MCF 10A (cell line): ENCODE results near the gene ELL. TPM values are rescaled to one million over a fixed set of nuclear protein-coding genes. Genes with fewer than 3 reads are reported as not detected.

Experiments
- BruUV-seq: library from RNA; stranded (reverse); fragments of 400-500 nt; replicated peaks from 2 replicates; lab custom pipeline; 2021; lab: Mats Ljungman, UMichigan
- CTCF ChIA-PET: fragments of 300-600 bp; sonication (Branson Sonifier 250); formaldehyde crosslinking; extraction: SDS; loops from one replicate; lab custom pipeline; 2021; ENCODE audit warnings: antibody characterized with exemption, inconsistent platforms; lab: Yijun Ruan, JAX
- POLR2A ChIA-PET: fragments of 300-600, 350-650 bp; sonication (Branson Sonifier 250); formaldehyde crosslinking; extraction: SDS; loops from one replicate; lab custom pipeline; 2020; ENCODE audit warnings: antibody characterized with exemption, inconsistent platforms; lab: Yijun Ruan, JAX
- DNase-seq: peaks from one replicate; pipeline ENCODE4 v3.0.0-alpha.2; 2018; ENCODE audit not compliant: unreplicated experiment
- H3K27ac Mint-ChIP-seq: one replicate; pipeline ENCODE4 v1.8.0; 2022; ENCODE audit warnings: mild to moderate bottlenecking, low read depth, mixed read lengths; ENCODE audit not compliant: unreplicated experiment
- H3K27me3 Mint-ChIP-seq: one replicate; pipeline ENCODE4 v1.8.0; 2022; ENCODE audit warnings: mixed read lengths; ENCODE audit not compliant: insufficient read depth, unreplicated experiment
- H3K36me3 Mint-ChIP-seq: one replicate; pipeline ENCODE4 v1.8.0; 2022; ENCODE audit warnings: mild to moderate bottlenecking, moderate library complexity, mixed read lengths; ENCODE audit not compliant: insufficient read depth, unreplicated experiment
- H3K4me1 Mint-ChIP-seq: one replicate; pipeline ENCODE4 v1.8.0; 2022; ENCODE audit warnings: mixed read lengths; ENCODE audit not compliant: insufficient read depth, unreplicated experiment
- H3K4me3 Mint-ChIP-seq: one replicate; pipeline ENCODE4 v1.8.0; 2022; ENCODE audit warnings: mild to moderate bottlenecking, moderate library complexity, mixed read lengths; ENCODE audit not compliant: unreplicated experiment
- H3K9me3 Mint-ChIP-seq: one replicate; pipeline ENCODE4 v1.8.0; 2022; ENCODE audit warnings: mixed read lengths; ENCODE audit not compliant: unreplicated experiment
- intact Hi-C: fragments of 100-400 bp; cut with micrococcal nuclease; formaldehyde crosslinking; loops from 2 replicates; pipeline ENCODE4 v1.14.1; 2022
- total RNA-seq: library from RNA; stranded (reverse); gene quantifications from 2 replicates; pipeline ENCODE4 v1.2.3, GENCODE V29; 2022
- TF ChIP-seq, protein P1 (sequence below): fragments of 200-600 bp; IDR thresholded peaks from one replicate; pipeline ENCODE4 v1.8.0; 2022; ENCODE audit warnings: antibody characterized with exemption, mild to moderate bottlenecking; ENCODE audit not compliant: unreplicated experiment

The ELL gene
- total RNA-seq, 1 experiment from 2014 or later, result 22.4 TPM

DNA sequence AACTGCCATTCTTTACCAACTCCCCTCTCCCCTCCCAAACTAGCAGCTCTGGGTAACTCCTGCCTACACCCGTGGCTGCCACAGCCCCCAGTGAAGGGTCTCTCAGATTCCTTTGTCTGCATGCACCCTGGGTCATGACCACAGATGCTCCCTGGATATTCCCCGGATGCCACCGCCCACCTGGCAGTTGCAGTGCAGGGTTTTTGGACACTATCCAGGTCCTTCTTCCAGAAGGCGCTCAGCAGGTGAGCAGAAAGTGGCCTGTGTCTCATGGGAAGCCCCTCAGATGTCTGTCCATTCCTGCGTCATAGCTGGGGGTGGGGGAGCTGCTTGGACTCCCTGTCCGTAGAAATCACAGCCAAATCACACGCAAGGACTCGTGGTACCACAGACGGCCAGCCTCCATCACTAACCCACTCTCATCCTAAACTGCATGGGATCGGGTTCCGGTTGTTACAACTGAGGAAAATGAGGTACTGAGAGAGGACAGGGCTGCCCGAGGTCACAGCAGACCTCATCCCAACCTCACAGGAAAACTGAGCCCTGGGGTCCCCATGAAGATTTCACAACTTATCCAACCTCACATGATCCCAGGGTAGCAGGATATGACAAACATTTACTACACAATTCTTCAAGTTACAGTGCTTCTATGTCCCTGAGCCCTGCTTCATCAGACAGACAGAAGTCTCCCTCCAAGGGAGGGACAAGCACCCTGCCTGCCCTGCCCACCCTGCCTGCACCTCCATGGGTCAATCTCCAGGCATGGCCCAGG lies 38.6 kb downstream of the ELL start:
- Mint-ChIP-seq H3K27me3 (no peaks in the 10 kb centered on the region), H3K4me3 (no peak overlapping the region), H3K36me3 (no peaks in the 10 kb centered on the region), H3K4me1 (peaks cover 45% of the 10 kb centered on the region), H3K9me3 (no peaks in the 10 kb centered on the region), H3K27ac (no peak overlapping the region)
- ChIA-PET CTCF (interaction anchor here (0.6 to 3.4 kb wide), 7 partner anchors 10 to 387 kb away, joined by 3 to 10 read pairs (median 3); no protein-coding TSS in a partner anchor), POLR2A (interaction anchor here (0.8 to 1.0 kb wide), 2 partner anchors 14 to 24 kb away, joined by 3 to 4 read pairs; no protein-coding TSS in a partner anchor)
- TF ChIP-seq, protein P1, sequence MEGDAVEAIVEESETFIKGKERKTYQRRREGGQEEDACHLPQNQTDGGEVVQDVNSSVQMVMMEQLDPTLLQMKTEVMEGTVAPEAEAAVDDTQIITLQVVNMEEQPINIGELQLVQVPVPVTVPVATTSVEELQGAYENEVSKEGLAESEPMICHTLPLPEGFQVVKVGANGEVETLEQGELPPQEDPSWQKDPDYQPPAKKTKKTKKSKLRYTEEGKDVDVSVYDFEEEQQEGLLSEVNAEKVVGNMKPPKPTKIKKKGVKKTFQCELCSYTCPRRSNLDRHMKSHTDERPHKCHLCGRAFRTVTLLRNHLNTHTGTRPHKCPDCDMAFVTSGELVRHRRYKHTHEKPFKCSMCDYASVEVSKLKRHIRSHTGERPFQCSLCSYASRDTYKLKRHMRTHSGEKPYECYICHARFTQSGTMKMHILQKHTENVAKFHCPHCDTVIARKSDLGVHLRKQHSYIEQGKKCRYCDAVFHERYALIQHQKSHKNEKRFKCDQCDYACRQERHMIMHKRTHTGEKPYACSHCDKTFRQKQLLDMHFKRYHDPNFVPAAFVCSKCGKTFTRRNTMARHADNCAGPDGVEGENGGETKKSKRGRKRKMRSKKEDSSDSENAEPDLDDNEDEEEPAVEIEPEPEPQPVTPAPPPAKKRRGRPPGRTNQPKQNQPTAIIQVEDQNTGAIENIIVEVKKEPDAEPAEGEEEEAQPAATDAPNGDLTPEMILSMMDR, result no peak
- peak; percentile 56 for DNase-seq
- BruUV-seq, result no TSS peak
- intact Hi-C loops, result no loop called here

DNA sequence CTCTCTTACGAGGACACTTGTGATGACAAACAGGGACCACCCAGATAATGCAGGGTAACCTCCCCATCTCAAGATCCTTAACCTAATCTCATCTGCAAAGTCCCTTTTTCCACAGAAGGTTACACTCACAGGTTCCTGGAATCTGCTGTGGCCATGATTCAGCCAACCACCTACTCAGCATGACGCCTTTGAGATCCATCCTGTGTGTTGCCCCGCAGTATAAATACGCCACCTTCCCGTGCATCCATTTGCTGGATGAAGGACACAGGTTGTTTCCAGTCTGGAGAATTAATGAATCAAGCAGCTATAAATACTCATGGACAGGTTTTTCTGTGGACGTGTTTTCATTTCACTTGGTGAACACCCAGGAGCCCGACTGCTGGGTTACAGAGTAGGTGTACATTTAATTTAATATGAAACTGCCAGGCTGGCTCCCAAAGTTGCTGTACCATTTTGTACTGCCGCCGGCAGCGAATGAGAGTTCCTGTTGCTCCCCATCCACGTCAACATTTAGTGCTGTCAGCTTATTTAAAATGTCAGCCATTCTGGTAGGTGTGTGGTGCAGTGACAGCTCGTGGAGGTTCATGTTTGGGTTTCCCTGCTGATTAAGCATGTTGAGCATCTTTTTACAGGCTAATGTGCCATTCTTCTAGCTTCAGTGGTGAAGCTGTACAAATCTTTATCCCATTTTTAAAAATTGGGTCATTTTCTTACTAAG lies 40.2 kb downstream of the ELL start:
- TF ChIP-seq, protein P1, result no peak
- BruUV-seq, result no TSS peak
- H3K9me3 Mint-ChIP-seq, result no peaks in the 10 kb centered on the region
- intact Hi-C loops, result no loop called here
- CTCF ChIA-PET, result interaction anchor here (0.7 to 3.4 kb wide), 11 partner anchors 8 to 481 kb away, joined by 3 to 10 read pairs (median 3); no protein-coding TSS in a partner anchor
- H3K27ac Mint-ChIP-seq, result peak overlapping the region; percentile 79
- no peak overlapping the region for H3K4me3 Mint-ChIP-seq
- peaks cover 44% of the 10 kb centered on the region for H3K4me1 Mint-ChIP-seq
- H3K36me3 Mint-ChIP-seq, result no peaks in the 10 kb centered on the region
- POLR2A ChIA-PET, result interaction anchor here (1.2 kb wide), 1 partner anchor 38 kb away, joined by 3 read pairs; no protein-coding TSS in a partner anchor
- H3K27me3 Mint-ChIP-seq, result no peaks in the 10 kb centered on the region
- DNase-seq, result peak; percentile 46

DNA sequence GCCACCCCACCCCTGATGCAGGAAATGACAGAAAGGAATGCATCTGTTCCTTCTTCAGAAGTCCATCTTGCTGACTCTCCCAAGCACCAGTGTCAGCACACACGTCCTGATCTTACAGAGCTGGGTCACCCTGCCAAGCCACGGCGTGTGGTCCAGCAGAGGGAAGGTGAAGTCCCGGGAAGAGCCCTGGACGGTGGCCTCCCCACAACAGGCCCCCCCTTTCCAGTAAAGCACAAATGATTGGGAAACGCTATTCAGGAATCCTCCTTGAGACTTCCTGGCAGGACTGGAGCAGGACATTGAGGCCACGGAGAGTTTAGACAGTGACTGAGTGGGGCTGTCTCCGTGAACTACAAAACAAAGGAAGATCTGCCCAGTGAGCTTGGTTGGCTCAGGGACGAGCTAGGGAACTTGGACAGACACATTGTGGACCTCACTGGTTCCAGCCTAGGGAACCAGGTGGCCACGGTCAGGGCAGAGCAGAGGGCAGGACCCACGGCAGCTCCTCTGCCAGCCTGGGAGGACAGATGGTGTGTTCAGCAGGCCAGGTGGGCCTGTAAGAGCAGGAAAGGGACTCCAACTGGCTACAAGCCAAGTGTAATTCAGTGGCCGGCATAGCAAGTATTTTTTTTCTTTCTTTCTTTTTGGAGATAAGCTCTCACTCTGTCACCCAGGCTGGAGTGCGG lies 41.7 kb downstream of the ELL start:
- Mint-ChIP-seq H3K36me3 (no peaks in the 10 kb centered on the region), H3K9me3 (no peaks in the 10 kb centered on the region), H3K27me3 (no peaks in the 10 kb centered on the region), H3K27ac (peak overlapping the region; percentile 44), H3K4me3 (peak overlapping the region; percentile 9), H3K4me1 (peaks cover 39% of the 10 kb centered on the region)
- no TSS peak for BruUV-seq
- peak; percentile 86 for DNase-seq
- POLR2A ChIA-PET, result interaction anchor here (0.7 kb wide), 2 partner anchors 10 to 20 kb away, joined by 3 read pairs; no protein-coding TSS in a partner anchor
- CTCF ChIA-PET, result interaction anchor here (0.6 to 1.6 kb wide), 7 partner anchors 10 to 1173 kb away, joined by 3 to 7 read pairs (median 3); no protein-coding TSS in a partner anchor
- intact Hi-C loops, result no loop called here
- TF ChIP-seq, protein P1, result no peak
